Keratinocyte (primary cell): ENCODE results near the gene IPO11.

Experiments
- CTCF ChIP-seq, 3 experiments: IDR thresholded peaks in 1 of 3; conservative IDR thresholded peaks in 1 of 3; optimal IDR thresholded peaks in 1 of 3; 2 replicates in 2 of 3; 3 replicates in 1 of 3; pipeline versions ENCODE3 to v1.5.1; 2011; ENCODE audit warnings: low read length in 3 of 3, mild to moderate bottlenecking in 3 of 3, moderate library complexity in 2 of 3, control low read depth in 1 of 3, inconsistent platforms in 1 of 3; ENCODE audit not compliant: insufficient read depth in 2 of 3; ENCODE audit errors: extremely low read depth in 1 of 3
- EZH2 ChIP-seq: IDR thresholded peaks from one replicate; pipeline ENCODE4 v1.6.1; 2012; ENCODE audit warnings: inconsistent platforms, mild to moderate bottlenecking, low read length, moderate library complexity

GRCh38 chr5:62461561-62461960 lies 49.0 kb downstream of the IPO11 start:
- TF ChIP-seq CTCF (optimal IDR thresholded peaks at IDR 0.05 in 1 of 3, IDR thresholded peaks at IDR 0.05 in 1 of 3, conservative IDR thresholded peaks at IDR 0.05 in 1 of 3; ENCODE audit: extremely low read depth in 1 of 3, insufficient read depth in 2 of 3, low read length in 3 of 3), result no peak
- TF ChIP-seq EZH2, result no peak
